GM10266 (cell line): ENCODE data around the gene CLEC18A.
"Not testable (repeated sequence)": the region's sequence is repeated elsewhere in the genome, so short reads cannot be mapped to it uniquely, and the experiment has no call there.

ENCODE experiments used
- DNase-seq: peaks from one replicate; pipeline ENCODE4 v3.0.0; 2012; ENCODE audit errors: extremely low spot score
- TF ChIP-seq, protein P1 (sequence below): IDR thresholded peaks from 2 replicates; pipeline ENCODE4 v1.5.1; 2012; ENCODE audit warnings: mild to moderate bottlenecking, low read depth; ENCODE audit not compliant: control insufficient read depth, insufficient read depth; ENCODE audit errors: missing control alignments

The CLEC18A gene

DNA sequence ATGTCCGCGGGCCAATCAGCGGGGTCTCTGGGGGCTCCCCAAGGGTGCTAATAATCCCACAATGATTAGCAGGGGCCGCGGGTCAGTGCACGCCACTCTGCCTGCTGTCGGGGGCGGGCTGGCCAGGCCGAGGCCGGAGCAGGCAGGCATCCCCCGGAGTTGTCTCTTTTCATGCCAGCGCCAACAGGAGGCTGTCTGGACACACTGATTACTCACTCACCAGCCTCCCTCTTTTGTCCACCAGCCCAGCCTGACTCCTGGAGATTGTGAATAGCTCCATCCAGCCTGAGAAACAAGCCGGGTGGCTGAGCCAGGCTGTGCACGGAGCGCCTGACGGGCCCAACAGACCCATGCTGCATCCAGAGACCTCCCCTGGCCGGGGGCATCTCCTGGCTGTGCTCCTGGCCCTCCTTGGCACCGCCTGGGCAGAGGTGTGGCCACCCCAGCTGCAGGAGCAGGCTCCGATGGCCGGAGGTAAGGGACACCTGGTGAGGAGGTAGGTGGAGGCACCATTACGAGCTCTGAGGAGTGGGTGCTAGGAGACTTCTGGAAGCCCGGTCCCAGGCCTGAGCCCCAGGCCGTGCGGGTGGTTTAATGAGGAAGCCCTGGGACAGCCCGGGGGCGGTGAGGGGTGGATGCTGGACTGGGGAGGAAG lies at the start of gene CLEC18A:
Gene CLEC18A, plus strand, starts transcription at position 318 of the 655 bp plus-strand sequence. Its CDS starts 33 bp downstream, at position 351.
- DNase-seq: not testable (repeated sequence)

DNA sequence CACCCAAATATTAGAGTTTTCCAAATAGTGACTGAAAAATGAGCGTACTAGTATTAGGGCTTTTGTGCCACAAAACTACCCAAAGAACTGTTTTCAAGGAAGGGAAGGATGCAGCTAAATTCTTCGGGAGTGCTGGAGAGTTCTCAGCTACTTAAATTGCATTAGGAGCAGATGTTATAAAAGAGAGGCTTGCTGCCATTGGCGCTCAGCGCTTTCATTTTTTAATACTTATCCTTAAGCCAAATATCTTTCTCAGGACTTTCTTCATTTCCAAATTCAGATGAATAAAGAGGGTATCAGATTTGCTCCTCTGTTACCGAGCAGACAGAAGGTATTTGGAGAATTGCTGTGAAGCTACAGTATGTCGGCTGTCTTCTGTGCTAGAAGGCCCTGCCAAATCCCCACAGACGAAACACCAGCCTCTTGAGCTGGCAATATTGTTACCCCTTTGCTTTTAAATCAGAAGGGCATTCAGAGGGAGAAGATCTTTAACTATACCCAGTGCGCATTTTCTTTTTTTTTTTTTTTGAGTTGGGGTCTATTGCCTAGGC lies 47.2 kb upstream of the CLEC18A start:
- TF ChIP-seq, protein P1, sequence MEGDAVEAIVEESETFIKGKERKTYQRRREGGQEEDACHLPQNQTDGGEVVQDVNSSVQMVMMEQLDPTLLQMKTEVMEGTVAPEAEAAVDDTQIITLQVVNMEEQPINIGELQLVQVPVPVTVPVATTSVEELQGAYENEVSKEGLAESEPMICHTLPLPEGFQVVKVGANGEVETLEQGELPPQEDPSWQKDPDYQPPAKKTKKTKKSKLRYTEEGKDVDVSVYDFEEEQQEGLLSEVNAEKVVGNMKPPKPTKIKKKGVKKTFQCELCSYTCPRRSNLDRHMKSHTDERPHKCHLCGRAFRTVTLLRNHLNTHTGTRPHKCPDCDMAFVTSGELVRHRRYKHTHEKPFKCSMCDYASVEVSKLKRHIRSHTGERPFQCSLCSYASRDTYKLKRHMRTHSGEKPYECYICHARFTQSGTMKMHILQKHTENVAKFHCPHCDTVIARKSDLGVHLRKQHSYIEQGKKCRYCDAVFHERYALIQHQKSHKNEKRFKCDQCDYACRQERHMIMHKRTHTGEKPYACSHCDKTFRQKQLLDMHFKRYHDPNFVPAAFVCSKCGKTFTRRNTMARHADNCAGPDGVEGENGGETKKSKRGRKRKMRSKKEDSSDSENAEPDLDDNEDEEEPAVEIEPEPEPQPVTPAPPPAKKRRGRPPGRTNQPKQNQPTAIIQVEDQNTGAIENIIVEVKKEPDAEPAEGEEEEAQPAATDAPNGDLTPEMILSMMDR: no peak
- DNase-seq: no peak

DNA sequence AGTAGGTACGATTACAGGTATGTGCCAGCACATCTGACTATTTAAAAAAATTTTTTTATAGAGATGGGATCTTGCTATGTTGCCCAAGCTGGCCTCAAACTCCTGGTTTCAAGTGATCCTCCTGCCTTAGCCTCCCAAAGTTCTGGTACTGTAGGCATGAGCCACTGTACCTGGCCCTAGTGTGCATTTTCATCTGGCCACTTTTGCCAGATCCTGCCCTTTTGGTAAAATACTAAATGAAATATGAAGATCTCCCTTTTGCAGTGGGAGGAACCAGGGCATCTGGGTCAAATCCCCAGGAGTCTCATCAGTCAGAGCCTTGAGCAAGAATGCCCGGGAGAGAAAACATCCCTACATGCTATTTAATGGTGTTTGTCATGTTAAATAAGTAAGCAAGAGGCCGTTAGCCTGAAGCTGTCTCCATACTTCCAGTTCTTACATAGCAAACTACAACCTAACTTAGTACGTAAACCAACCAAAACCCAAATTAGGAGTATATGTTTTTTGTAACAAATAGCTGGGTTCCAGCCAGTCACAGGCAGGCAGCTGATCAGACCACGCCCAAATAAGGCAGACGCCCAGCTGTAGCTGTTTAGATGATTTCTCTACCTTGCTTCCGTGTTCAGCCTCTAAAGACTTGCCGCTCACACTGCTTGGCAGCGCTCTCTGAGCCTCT lies 46.5 kb upstream of the CLEC18A start:
- TF ChIP-seq, protein P1: no peak
- DNase-seq: no peak

DNA sequence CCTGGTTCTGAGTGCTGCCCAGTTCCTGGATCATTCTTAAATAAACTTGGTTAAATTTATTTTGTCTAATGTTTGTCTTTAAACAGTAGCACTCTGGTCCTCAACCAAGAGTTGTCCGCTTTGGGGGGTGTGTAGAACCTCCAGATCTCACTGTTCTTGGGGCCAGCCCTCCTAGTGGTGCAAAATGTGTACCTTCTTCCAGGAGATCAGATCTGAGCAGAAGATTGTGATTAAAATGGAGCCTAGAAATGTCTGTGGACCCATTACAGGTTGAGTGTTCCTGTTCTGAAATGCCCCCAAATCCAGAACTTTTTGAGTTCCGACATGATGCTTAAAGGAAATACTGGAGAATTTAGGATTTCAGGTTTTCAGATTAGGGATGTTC lies 46.0 kb upstream of the CLEC18A start:
- TF ChIP-seq, protein P1: no peak
- no peak for DNase-seq

DNA sequence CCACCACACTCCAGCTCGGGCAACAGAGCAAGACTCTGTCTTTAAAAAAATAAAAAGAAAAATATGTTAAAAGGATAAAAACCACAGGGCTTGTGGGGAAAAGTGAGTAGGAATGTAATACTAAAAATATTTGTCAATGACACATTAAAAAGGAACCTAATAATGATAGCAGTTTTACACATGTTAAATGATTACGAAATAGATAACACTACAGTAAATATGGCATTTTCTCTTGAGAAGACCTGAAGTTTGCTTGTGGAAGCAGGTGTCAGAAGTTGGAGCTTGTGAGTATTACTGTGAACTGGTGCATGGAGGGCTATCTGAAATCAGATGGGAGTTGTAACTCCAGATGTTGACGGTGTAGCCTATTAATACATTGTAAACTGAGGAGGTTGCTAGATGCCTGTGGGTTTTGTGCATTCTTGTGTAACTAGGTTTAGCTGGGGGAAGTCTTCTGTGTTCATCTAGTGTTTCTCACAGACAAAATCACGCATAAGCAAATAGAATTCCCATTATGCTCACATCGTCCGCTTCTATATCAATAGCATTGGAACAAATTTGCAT lies 44.2 kb upstream of the CLEC18A start:
- TF ChIP-seq, protein P1: no peak
- no peak for DNase-seq

DNA sequence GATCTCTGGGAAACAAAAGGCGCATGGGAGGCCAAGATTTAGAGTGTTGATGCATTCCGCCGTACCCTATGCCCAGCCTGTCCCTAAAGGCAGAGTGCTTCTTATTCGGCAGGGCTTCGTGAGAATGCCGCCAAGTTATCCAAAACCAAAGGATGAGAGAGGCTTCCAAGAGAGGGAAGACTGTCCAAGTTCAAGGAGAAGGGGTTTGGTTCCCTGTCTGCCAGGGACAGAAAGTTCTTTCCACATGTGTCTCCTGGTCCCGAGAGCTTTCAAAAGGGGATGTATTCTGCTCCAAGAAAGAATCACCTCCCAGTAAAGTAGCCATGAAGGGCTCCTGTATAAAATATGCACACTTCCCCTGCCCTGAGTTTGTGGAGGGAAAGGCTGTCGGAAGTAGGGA lies 42.1 kb upstream of the CLEC18A start:
- TF ChIP-seq, protein P1: no peak

DNA sequence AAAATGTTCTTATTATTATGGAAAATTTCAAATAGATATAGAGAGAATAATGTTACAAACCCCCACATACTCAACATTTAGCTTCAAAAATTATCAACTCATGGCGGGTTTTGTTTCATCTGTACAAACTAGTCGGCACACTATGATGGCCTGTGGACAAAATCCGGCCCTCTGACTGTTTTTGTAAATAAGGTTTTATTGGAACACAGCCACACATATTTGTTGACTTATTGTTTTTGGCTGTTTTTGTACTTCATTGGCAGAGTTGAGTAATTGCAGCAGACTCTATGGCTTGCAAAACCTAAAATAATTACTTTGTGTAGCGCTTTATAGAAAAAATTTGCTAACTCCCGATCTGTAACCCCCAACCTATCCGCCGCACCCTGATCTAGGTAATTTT lies 41.4 kb upstream of the CLEC18A start:
- TF ChIP-seq, protein P1: no peak
- no peak for DNase-seq

More for the DNA sequence above, 42.1 kb upstream of the CLEC18A start:
- no peak for DNase-seq
